Measurements from ENCODE around the gene PARD6B. TPM values are rescaled to one million over a fixed set of nuclear protein-coding genes. Genes with fewer than 3 reads are reported as not detected.
A peak's percentile ranks its signal among the peaks of the same experiment; 100 is the strongest.

Gene PARD6B
- total and polyA plus RNA-seq, 2 of the 13 experiments (the other 11 are each of a cell fraction or from before 2014, with no cell fraction given), result 6.9 to 22.2 TPM

GRCh38 chr20:50726955-50727791, 4.2 kb upstream of the PARD6B start:
- 43% methylated on average over 4 of the region's 4 CpGs for WGBS (ENCODE audit: low lambda C conversion rate)
- H3K4me2 ChIP-seq (ENCODE audit: low read depth, low read length), result peak overlapping the region; percentile 99
- in situ Hi-C loops (cut with HindIII; ENCODE audit: extremely low pct_ligation_motif_present, low pct_unique_long_range_greater_than_20kb), result loop anchor here (25.0 kb wide), 1 partner anchor 90 kb away; no protein-coding TSS in a partner anchor
- no peak for TF ChIP-seq HOXD1 (CRISPR knock-in tag; IDR thresholded peaks at IDR 0.05)
- no peak for TF ChIP-seq ZBTB38 (CRISPR knock-in tag; IDR thresholded peaks at IDR 0.05)
- 0 out of 2 replicates have a peak, but pooled peaks have one; percentile 13 for TF ChIP-seq BRD4 (CRISPR knock-in tag; IDR thresholded peaks at IDR 0.05)
- TF ChIP-seq BHLHE40 (IDR thresholded peaks at IDR 0.05; ENCODE audit: low read length), result no peak
- peak; percentile 80 for TF ChIP-seq ZNF629 (CRISPR knock-in tag; conservative IDR thresholded peaks at IDR 0.05)
- no peak for TF ChIP-seq KLF12 (CRISPR knock-in tag; IDR thresholded peaks at IDR 0.05; ENCODE audit: borderline replicate concordance)
- peak; percentile 10; the same call in 1 of the 2 replicates for TF ChIP-seq KAT8 (CRISPR knock-in tag; IDR thresholded peaks at IDR 0.05)
- TF ChIP-seq EP300 (IDR thresholded peaks at IDR 0.05; ENCODE audit: low read depth in 2 of 2, low read length in 2 of 2), result 0 out of 4 replicates have a peak, but pooled peaks of 1 of the 2 experiments have one; percentile 1
- no peak for TF ChIP-seq EP300 (CRISPR knock-in tag; IDR thresholded peaks at IDR 0.05; ENCODE audit: borderline replicate concordance)
- TF ChIP-seq ZNF232 (CRISPR knock-in tag; IDR thresholded peaks at IDR 0.05; ENCODE audit: borderline replicate concordance), result 0 out of 2 replicates have a peak, but pooled peaks have one; percentile 6
- TF ChIP-seq ZNF766 (CRISPR knock-in tag; IDR thresholded peaks at IDR 0.05; ENCODE audit: borderline replicate concordance), result no peak
- TF ChIP-seq ZNF180 (CRISPR knock-in tag; IDR thresholded peaks at IDR 0.05; ENCODE audit: borderline replicate concordance, low read depth), result 0 out of 2 replicates have a peak, but pooled peaks have one; percentile 26
- no peak for TF ChIP-seq ZHX1 (CRISPR knock-in tag; IDR thresholded peaks at IDR 0.05; ENCODE audit: low read depth)
- TF ChIP-seq YEATS2 (CRISPR knock-in tag; IDR thresholded peaks at IDR 0.05; ENCODE audit: borderline replicate concordance), result no peak
- TF ChIP-seq YEATS4 (CRISPR knock-in tag; IDR thresholded peaks at IDR 0.05; ENCODE audit: borderline replicate concordance), result peak; percentile 45; the same call in 1 of the 2 replicates
- TF ChIP-seq MED1 (CRISPR knock-in tag; IDR thresholded peaks at IDR 0.05), result peak; percentile 33; the same call in 1 of the 2 replicates
- no peak for TF ChIP-seq ZNF547 (CRISPR knock-in tag; IDR thresholded peaks at IDR 0.05)
- TF ChIP-seq ZBTB25 (CRISPR knock-in tag; IDR thresholded peaks at IDR 0.05), result no peak
- 0 out of 2 replicates have a peak, but pooled peaks have one; percentile 25 for TF ChIP-seq CREB3 (CRISPR knock-in tag; IDR thresholded peaks at IDR 0.05)

More at GRCh38 chr20:50726955-50727791, 4.2 kb upstream of the PARD6B start:
- H3K9me3 ChIP-seq (ENCODE audit: low read length), result no peaks in the 10 kb centered on the region
- peaks cover under 1% of the 10 kb centered on the region; the same call in 1 of the 2 replicates for H4K20me1 ChIP-seq (ENCODE audit: insufficient read depth, low read length)
- peak overlapping the region; percentile 74; the same call in 1 of the 2 replicates for H3K9ac ChIP-seq (ENCODE audit: insufficient read depth, low read depth, low read length)
- H3K4me1 ChIP-seq (ENCODE audit: insufficient read depth, low read length), result peaks cover 68% of the 10 kb centered on the region
- no peak for FAIRE-seq
- no peak for ATAC-seq
- H3K27me3 ChIP-seq (ENCODE audit: control insufficient read depth in 1 of 2, insufficient read depth in 2 of 2, low read length in 2 of 2), result no peaks in the 10 kb centered on the region; a peak in 1 of 5 replicates
- H3K79me2 ChIP-seq (ENCODE audit: insufficient read depth, low read length), result peaks cover 8% of the 10 kb centered on the region
- CTCF ChIA-PET (ENCODE audit: low intra/inter-chr PET ratio, low total read pairs), result no interaction called here
- no peaks in the 10 kb centered on the region for H3K36me3 ChIP-seq (replicated peaks in 1 of 2; ENCODE audit: control insufficient read depth in 1 of 2, insufficient read depth in 2 of 2, low read length in 2 of 2)
- POLR2A ChIA-PET, result interaction anchor here (1.0 to 3.5 kb wide), 7 partner anchors 18 to 101 kb away, joined by 3 to 65 read pairs (median 4); no protein-coding TSS in a partner anchor
- no peak for DNase-seq (ENCODE audit: low spot score)
- H2AFZ ChIP-seq (ENCODE audit: low read length), result no peak overlapping the region
- intact Hi-C loops (cut with micrococcal nuclease; ENCODE audit: unreplicated experiment), result loop anchor here (5.0 kb wide), 1 partner anchor 80 kb away; no protein-coding TSS in a partner anchor
- H3K4me3 ChIP-seq (replicated peaks in 1 of 3; ENCODE audit: insufficient read depth in 1 of 3, low read depth in 2 of 3, low read length in 3 of 3), result peak overlapping the region; percentile 50 to 73 (median 63); a peak in 4 of 6 replicates
- no TSS peak for BruUV-seq (replicated peaks)
- H3K27ac ChIP-seq (ENCODE audit: extremely low read length, insufficient read depth, low read length), result peak overlapping the region; percentile 5

Measured in HepG2 (cell line).